ENCODE measurements around the gene NEDD8.
A peak's percentile ranks its signal among the peaks of the same experiment; 100 is the strongest.

NEDD8 gene

DNA sequence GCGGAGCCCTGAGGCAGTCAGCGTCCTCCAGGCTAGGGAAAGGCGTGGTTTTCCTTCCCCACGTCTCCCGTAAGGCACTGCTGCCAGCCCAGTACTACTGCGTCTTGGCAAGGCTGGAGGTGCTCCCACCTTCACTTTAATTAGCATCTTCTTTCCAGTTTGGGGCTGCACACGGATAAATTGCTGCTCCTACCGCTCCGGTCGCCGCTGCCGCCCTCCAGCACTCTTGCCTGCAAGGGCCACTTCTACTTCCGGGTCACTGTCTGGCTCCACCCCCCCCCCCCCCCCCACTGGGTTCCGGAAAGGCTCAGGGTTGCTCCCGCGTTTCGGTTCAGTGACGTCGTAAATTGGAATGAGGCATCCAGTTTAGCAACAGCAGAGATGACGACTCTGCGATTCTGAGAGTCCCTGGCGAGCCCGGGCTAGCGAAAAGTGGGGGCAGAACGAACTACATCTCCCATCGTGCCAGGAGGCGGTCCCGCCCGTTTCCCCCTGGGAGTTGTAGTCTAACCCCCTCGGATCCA lies at the start of gene NEDD8:
Gene NEDD8 (minus strand): TSS at position 247 of the 524 bp plus-strand sequence. CDS start 100 bp downstream, at position 147.
- ATAC-seq (peak; percentile 91), DNase-seq (peak; percentile 85 to 91)
- no peaks in the 10 kb centered on the region for H3K27me3 Mint-ChIP-seq
- H3K27ac Mint-ChIP-seq: peak within 1 kb of the TSS; percentile 91 to 96
- H3K4me3 Mint-ChIP-seq: peak within 1 kb of the TSS; percentile 86 to 88
- H3K4me1 Mint-ChIP-seq: peaks cover 57% of the 10 kb centered on the region
- H3K9me3 Mint-ChIP-seq: no peaks in the 10 kb centered on the region

DNA sequence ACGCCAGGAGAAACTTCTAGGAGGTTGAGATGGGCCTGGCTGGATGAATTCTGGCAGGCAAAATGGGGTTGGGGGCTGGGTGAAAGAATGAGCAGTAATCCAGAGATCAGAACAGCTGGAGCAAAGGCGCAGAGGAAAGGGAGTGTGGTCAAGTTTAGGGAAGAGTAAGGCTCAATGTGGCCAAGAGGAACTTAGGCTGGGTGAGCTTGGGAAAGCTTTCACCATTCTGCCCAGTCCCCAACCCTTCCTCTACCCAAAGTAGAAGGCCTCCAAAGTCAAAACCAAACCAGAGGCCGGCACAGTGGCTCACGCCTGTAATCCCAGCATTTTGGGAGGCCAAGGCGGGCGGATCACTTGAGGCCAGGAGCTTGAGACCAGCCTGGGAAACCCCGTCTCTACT lies 49.5 kb upstream of the NEDD8 start:
- no peak overlapping the region for H3K4me3 Mint-ChIP-seq
- H3K27ac Mint-ChIP-seq: no peak overlapping the region
- H3K27me3 Mint-ChIP-seq: no peaks in the 10 kb centered on the region
- ATAC-seq: no peak
- peaks cover 54% of the 10 kb centered on the region for H3K4me1 Mint-ChIP-seq
- DNase-seq: no peak
- peaks cover 0 to 6% of the 10 kb centered on the region in 2 donors for H3K9me3 Mint-ChIP-seq

DNA sequence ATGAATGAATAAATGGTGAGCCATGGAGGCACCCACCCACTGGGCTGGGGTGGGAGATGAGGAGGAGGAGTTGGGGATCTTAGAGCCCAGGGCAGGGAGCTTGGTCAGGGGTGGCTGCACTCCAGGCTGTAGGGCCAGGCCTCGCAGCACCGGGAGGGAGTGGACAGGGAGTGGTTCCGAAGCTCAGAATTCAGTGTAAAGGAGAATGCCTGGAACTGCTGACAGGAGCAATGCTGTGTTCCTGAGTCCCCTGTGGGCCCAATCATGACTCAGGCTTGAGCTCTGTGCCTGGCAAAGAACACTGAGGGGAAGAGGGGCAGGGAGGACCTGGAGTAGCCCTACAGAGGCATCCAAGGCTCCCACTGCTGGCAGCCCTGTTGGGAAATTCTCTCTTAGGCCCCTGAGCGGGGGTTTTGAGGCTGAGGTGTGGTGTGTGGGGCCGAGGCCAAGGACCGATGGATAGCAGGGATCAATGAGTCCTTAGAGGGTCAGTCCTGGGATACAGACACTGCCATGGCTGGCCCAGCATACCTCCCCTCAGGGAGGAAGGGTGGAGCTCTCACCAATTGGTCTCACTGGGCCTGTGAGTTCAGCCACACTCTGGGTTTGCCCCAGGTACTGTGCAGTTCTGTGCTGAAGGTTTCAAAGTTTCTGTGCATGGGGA lies 48.8 kb upstream of the NEDD8 start:
- no peaks in the 10 kb centered on the region for H3K27me3 Mint-ChIP-seq
- DNase-seq (no peak), ATAC-seq (no peak)
- H3K4me3 Mint-ChIP-seq: no peak overlapping the region
- peaks cover 55% of the 10 kb centered on the region for H3K4me1 Mint-ChIP-seq
- peaks cover 0 to 6% of the 10 kb centered on the region in 2 donors for H3K9me3 Mint-ChIP-seq
- peak overlapping the region; percentile 44 to 45 for H3K27ac Mint-ChIP-seq

DNA sequence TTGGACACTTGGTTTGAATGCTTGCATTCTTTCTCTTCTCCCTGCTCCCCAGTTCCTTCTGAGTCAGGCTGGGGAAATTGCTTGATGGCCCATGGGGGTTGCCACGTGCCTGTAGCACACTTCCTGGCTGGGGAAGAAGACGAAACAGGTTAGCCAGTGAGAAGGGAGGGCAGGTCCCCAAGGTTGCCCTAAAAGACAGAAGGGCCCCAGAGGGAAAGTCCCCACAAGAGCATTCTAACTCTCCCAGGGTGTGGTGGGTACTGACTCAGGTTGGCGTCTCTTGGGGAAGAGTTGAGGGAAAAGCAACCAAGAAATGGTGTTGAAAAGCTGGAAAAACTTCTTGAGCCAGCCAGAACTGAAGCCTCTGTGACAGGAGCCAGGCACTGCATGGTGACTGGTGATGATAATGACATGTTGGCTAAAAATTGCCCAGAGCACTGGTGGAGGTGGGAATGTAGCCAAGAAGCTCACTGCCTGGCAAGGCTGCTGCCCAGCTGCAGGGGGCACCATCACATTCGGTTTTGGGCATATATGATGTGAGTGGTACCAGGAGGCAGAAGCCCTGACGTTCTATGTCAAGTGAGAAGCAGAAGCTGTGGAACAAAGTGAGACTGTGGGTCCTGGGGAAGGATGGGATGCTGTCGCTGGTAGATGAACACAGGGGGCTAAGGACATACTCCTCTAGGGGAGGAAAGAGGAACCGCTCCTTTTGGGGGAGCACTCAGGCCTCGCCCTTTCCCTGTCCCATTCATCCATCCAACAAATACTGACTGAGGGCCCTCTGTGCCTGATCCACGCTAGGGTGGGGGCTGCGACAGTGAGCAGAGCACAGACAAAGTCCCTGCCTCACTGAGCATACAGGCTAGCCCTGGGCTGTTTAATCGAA lies 47.4 kb upstream of the NEDD8 start:
- Mint-ChIP-seq H3K27me3 (no peaks in the 10 kb centered on the region), H3K9me3 (peaks cover 0 to 6% of the 10 kb centered on the region in 2 donors), H3K4me1 (peaks cover 56% of the 10 kb centered on the region), H3K4me3 (peak overlapping the region; percentile 66 to 69), H3K27ac (peak overlapping the region; percentile 14 to 76)
- DNase-seq (peak; percentile 39 to 70), ATAC-seq (peak; percentile 94)

DNA sequence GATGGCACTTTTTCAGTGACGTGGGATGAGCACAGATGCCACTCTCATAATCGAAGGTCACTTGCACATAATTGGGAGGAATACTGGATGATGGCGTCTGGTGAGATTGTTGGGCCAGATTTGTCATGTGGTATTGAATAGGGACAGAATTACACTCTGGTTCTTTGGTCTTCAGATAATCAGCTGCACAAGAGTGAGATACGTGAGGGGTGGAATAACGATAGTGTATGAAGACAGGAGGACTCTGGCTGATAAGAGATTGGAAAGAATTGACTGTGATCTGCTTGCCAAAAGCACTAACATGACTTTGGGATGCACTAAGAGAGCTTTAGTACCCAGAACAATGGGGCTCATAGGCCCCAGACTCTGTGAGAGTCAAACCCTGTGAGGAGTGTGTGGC lies 46.3 kb upstream of the NEDD8 start:
- H3K27me3 Mint-ChIP-seq: no peaks in the 10 kb centered on the region
- H3K4me1 Mint-ChIP-seq: peaks cover 65% of the 10 kb centered on the region
- peaks cover 0 to 6% of the 10 kb centered on the region in 2 donors for H3K9me3 Mint-ChIP-seq
- ATAC-seq (no peak), DNase-seq (no peak)
- peak overlapping the region; percentile 14 to 24 for H3K4me3 Mint-ChIP-seq
- H3K27ac Mint-ChIP-seq: peak overlapping the region in 1 of 2 donors; percentile 71

DNA sequence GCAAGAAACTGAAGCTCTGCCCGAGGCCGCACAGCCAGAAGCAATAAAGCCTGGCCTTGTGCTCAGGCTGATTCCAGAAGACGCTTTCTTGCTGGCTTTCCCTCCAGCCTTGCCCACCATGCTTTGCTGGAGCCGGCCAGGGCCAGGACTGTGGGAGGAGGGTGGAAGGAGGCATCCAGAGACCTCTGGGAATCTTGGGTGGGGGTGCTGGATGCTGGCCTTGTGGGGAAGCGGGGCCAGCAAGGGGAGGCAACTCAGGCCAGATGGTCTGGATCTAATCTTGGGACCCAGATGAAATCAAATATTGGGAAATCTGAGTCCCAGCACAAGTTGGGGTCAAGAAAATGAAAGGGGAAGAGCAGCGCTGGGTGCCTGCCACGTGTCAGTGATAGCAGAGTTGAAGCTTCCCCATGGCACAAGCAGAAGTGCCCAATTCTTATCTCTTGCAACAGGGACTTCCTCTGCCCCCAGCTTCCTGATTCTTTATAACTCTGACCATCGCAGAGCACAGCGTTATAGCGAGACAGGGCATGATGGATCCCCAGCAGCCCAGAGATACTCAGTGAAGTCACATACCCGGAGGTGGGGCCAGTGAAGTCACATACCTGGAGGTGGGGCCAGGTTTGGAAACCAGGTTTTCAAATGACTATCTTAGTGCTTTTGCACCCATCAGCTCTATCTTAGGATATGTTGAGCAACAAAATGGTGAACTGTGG lies 45.6 kb upstream of the NEDD8 start:
- no peaks in the 10 kb centered on the region for H3K27me3 Mint-ChIP-seq
- DNase-seq (no peak), ATAC-seq (no peak)
- peaks cover 72% of the 10 kb centered on the region for H3K4me1 Mint-ChIP-seq
- peaks cover 0 to 6% of the 10 kb centered on the region in 2 donors for H3K9me3 Mint-ChIP-seq
- peak overlapping the region in 1 of 2 donors; percentile 14 for H3K4me3 Mint-ChIP-seq
- peak overlapping the region in 1 of 2 donors; percentile 71 for H3K27ac Mint-ChIP-seq

DNA sequence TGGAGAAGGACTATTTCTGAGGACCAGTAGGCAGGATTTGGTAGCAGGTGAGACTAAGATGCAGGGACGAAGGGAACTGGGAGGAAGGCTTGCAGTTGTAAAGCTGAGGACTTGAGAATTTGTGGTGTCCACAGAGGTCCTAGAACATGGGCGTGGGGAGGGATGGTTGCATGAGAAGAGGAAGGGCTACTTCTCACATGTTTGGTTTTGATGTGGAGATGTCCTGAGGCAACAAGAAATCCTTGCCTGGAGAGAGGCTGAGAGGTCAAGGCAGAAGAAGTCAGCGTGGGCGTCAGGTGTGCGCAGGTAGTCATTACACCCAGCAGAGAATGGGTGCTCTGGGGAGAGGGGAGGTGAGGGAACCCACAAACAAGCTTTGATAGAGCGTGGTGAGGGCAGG lies 44.9 kb upstream of the NEDD8 start:
- H3K4me1 Mint-ChIP-seq: peaks cover 79% of the 10 kb centered on the region
- H3K27ac Mint-ChIP-seq: peak overlapping the region; percentile 4 to 51
- ATAC-seq (no peak), DNase-seq (no peak)
- H3K4me3 Mint-ChIP-seq: no peak overlapping the region
- H3K9me3 Mint-ChIP-seq: peaks cover 0 to 6% of the 10 kb centered on the region in 2 donors
- no peaks in the 10 kb centered on the region for H3K27me3 Mint-ChIP-seq

DNA sequence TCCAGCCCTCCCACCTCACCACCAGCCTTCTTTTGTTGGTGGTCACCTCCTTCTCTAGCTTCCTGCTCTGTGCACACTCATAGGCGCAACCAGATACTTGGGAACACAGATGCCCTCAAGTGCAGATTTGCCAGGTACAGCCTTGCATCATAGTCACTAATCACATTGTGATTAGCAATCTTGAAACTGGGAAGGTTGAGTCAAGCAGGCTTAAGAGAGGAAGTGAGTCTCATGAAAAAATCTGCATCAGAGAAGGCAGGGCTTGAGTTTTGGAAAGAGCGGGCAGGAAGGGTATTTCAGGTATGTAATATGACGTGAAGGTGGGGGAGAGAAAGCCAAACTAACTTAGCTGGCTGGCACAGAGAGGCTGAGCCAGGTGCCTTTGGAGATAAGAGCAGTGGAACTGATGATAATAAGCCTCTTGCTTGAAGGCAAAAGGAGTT lies 42.0 kb upstream of the NEDD8 start:
- H3K27me3 Mint-ChIP-seq: no peaks in the 10 kb centered on the region
- ATAC-seq (peak; percentile 61), DNase-seq (peak; percentile 46 to 76)
- H3K27ac Mint-ChIP-seq: peak overlapping the region; percentile 74 to 81
- peaks cover 0 to 6% of the 10 kb centered on the region in 2 donors for H3K9me3 Mint-ChIP-seq
- H3K4me3 Mint-ChIP-seq: peak overlapping the region; percentile 44 to 64
- H3K4me1 Mint-ChIP-seq: peaks cover 71% of the 10 kb centered on the region

DNA sequence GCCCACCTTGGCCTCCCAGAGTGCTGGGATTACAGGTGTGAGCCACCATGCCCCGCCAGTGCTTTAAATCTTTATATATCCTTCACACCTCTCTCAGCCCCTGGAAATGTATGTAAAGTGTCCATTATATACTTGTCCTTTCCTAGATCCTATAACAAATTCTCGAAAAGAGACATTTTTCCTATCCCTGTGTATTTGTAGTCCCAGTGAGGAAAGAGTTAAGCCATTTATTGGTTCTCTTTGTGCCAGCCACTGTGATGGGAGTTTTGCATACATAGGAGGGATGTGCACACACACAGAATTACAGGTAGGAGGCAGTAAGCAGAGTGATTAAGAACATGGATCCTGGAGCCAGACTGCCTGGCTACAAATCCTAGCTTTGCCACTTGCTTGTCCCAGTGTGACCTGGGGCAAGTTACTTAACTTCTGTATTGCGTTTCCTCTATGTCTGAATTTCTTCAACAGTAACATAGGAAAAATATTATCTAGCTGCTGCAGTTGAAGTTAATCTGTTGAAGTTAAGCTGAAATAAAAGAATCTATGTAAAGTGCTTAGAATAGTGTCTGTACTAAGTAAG lies 41.3 kb upstream of the NEDD8 start:
- Mint-ChIP-seq H3K27me3 (no peaks in the 10 kb centered on the region), H3K9me3 (peaks cover 0 to 5% of the 10 kb centered on the region in 2 donors), H3K4me3 (peak overlapping the region; percentile 44 to 64), H3K27ac (peak overlapping the region; percentile 74 to 81), H3K4me1 (peaks cover 65% of the 10 kb centered on the region)
- ATAC-seq: no peak
- no peak for DNase-seq

DNA sequence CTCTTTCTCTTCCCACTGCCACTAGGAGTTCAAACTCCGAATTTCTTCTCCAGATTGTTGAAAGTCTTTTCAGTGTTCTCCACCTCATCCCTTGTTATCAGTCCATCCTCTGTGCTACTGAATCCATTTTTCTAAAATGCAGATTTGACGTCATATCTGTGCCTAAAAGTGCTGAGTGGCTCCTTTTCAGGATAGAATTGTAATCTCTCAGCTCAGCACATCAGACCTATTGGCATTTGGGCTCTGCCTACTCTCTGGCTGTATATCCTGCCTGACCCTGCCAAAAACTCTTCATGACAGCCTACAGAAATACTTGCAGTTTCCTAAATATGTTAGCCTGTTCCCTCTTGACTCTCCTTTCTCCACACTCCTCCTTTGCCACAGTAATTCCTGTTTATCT lies 40.3 kb upstream of the NEDD8 start:
- H3K4me3 Mint-ChIP-seq: peak overlapping the region; percentile 32 to 87
- no peaks in the 10 kb centered on the region for H3K9me3 Mint-ChIP-seq
- DNase-seq (no peak), ATAC-seq (no peak)
- no peaks in the 10 kb centered on the region for H3K27me3 Mint-ChIP-seq
- H3K27ac Mint-ChIP-seq: peak overlapping the region in 1 of 2 donors; percentile 94
- peaks cover 54% of the 10 kb centered on the region for H3K4me1 Mint-ChIP-seq

DNA sequence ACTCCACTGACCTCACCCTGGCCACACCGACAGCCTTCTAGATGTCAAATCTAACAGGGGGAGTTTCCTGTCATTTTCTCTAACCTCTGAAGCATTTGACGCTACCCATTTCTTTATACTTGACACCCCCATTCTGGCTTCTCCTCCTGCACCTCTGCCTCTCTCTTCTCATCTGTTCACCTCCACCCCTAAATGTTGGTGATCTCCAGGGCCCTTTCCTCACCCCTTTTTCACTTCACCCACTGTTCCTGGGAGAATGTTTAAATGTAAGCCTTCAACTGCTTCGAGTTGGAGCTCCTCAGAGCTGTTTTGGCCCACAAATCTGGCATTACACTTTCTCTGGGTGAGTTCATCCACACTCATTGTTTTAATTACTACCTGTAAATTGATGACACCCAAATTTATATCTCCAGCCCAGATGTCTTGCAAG lies 39.7 kb upstream of the NEDD8 start:
- peaks cover 48% of the 10 kb centered on the region for H3K4me1 Mint-ChIP-seq
- ATAC-seq (no peak), DNase-seq (no peak)
- peak overlapping the region; percentile 87 to 92 for H3K4me3 Mint-ChIP-seq
- H3K9me3 Mint-ChIP-seq: no peaks in the 10 kb centered on the region
- H3K27me3 Mint-ChIP-seq: no peaks in the 10 kb centered on the region
- peak overlapping the region; percentile 74 to 94 for H3K27ac Mint-ChIP-seq

DNA sequence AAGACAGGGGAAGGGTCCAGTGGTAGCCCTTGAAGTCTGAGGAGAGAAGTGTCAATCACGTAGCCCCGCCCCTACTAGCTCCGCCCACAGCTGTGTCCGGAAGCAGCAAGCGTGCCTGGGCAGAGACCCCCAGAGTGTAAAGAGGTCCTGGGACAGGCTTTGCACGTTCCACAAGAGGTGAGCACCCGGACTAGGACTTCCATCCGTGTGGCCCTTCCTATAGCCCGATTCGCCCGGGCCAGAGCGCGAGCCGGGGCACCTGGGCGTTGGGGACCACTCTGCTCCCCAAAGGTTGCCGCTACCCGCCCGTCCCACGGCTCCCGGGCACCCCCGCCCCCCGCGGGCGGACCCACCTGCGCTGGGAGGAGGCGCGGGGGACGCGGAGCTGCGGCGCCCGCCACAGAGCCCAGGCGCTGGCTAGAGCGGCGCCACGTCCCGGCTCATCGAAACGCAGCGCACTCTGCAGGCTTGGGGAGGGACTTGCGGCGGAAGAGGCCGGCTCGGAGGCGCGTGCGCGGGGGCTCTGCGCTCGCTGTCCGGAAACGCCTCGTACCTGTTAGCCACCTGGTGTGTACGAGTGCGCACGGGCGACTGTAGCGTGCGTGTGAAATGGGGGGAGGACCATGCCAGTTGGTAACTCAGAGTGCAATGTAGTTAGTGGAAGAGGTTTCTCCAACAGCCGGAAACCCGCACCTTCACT lies 39.1 kb upstream of the NEDD8 start, which contains the start of gene RABGGTA:
Gene RABGGTA (minus strand): TSS at position 464 of the 700 bp plus-strand sequence. CDS start 482 bp downstream, outside the sequence.
- peak within 1 kb of the TSS; percentile 81 to 96 for H3K27ac Mint-ChIP-seq

DNA sequence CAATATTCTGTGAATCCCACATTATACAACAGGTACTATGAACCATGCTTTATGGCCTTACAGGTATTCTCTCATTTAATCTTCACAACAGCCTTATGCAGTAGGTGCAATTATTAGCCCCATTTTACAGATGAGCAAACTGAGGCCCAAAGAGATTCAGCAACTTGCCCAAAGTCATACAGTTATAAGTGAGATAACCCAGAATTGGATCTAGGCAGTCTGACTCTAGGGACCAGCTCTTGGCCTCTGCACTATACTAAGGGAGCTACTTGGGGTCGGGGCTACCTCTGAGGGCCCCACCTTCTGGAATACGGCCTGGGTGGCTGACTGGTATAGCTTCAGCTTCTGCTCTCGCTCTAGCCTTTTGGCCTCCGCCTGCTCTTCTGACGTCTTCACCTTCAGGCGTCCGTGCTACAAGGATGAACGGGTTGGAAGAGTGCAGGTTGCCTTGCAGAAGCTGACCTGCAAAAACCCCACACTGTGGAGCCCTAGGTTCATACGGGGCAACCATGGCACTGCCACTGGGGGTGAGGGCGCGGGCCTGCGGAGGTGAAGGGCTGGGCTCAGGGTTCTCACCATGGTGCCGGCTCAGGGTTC lies 38.5 kb upstream of the NEDD8 start:
- Mint-ChIP-seq H3K27ac (peak overlapping the region; percentile 81 to 96), H3K27me3 (no peaks in the 10 kb centered on the region), H3K9me3 (no peaks in the 10 kb centered on the region), H3K4me3 (peak overlapping the region; percentile 89 to 92), H3K4me1 (peaks cover 44% of the 10 kb centered on the region)
- no peak for ATAC-seq
- DNase-seq: no peak

More for the DNA sequence above, 39.1 kb upstream of the NEDD8 start, which contains the start of gene RABGGTA:
- peaks cover 44% of the 10 kb centered on the region for H3K4me1 Mint-ChIP-seq
- DNase-seq: peak; percentile 92 to 95
- peak within 1 kb of the TSS; percentile 89 to 92 for H3K4me3 Mint-ChIP-seq
- peak; percentile 88 for ATAC-seq
- H3K27me3 Mint-ChIP-seq: no peaks in the 10 kb centered on the region
- no peaks in the 10 kb centered on the region for H3K9me3 Mint-ChIP-seq
